ENCODE data around the gene SEMA3D.

DNA sequence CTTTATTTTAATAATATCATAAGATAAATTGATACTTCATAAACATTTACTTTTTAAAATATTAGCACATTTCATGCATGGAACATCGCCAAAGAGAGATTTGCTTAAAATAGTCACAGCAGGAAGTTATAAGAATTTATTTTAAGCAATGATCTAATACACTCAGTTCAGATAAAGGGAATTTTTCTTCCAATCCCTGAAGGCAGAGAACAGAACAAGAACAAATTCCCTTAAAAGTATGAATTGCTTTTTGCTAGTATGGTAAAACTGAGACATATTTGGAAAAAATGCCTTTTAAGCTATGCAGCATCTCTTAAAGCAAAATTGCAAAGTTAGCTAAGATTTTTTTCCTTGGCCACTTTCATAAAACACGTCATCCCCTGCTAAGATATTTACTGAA lies 91.0 kb downstream of the SEMA3D start:
- TF ChIP-seq POLR2A (IDR thresholded peaks at IDR 0.05; ENCODE audit: low read length), result no peak
- no peak for TF ChIP-seq GATA1 (IDR thresholded peaks at IDR 0.05; ENCODE audit: low read depth, low read length)
